Smooth muscle cell (in vitro differentiated cells): ENCODE results near the gene USP24. TPM values are rescaled to one million over a fixed set of nuclear protein-coding genes. Genes with fewer than 3 reads are reported as not detected.

Experiments used
- DNase-seq: peaks from one replicate; lab custom pipeline; 2025; ENCODE audit not compliant: unreplicated experiment; lab: John Stamatoyannopoulos, UW
- H2AFZ ChIP-seq: fragments of 200-600 bp; sonication (generic); 2 replicates; pipeline ENCODE4 v1.6.0; 2016; ENCODE audit warnings: antibody characterized with exemption, low read depth, mild to moderate bottlenecking
- H3F3A ChIP-seq: fragments of 200-600 bp; sonication (generic); 2 replicates; pipeline ENCODE4 v1.6.0; 2017; ENCODE audit warnings: antibody characterized with exemption, low read depth
- H3K27ac ChIP-seq: fragments of 200-600 bp; sonication (generic); 2 replicates; pipeline ENCODE4 v1.5.1; 2016; ENCODE audit warnings: low read depth, mild to moderate bottlenecking
- H3K27me3 ChIP-seq: fragments of 200-600 bp; sonication (generic); 2 replicates; pipeline ENCODE4 v1.6.1; 2016; ENCODE audit warnings: low read depth, mild to moderate bottlenecking
- H3K36me3 ChIP-seq: fragments of 200-600 bp; sonication (generic); 2 replicates; pipeline ENCODE4 v1.5.1; 2016; ENCODE audit warnings: low read depth
- H3K4me1 ChIP-seq: fragments of 200-600 bp; sonication (generic); 2 replicates; pipeline ENCODE4 v1.5.1; 2016; ENCODE audit warnings: low read depth
- H3K4me2 ChIP-seq: fragments of 200-600 bp; sonication (generic); 2 replicates; pipeline ENCODE4 v1.6.0; 2016; ENCODE audit warnings: mild to moderate bottlenecking
- H3K4me3 ChIP-seq: fragments of 200-600 bp; sonication (generic); 2 replicates; pipeline ENCODE4 v1.5.1; 2016; ENCODE audit warnings: mild to moderate bottlenecking
- H3K79me2 ChIP-seq: fragments of 200-600 bp; sonication (generic); 2 replicates; pipeline ENCODE4 v1.6.0; 2016; ENCODE audit warnings: low read depth, mild to moderate bottlenecking
- H3K9ac ChIP-seq: fragments of 200-600 bp; sonication (generic); 2 replicates; pipeline ENCODE4 v1.6.0; 2016; ENCODE audit warnings: low read depth
- H3K9me3 ChIP-seq: fragments of 200-600 bp; sonication (generic); replicated peaks from 2 replicates; pipeline ENCODE4 v1.5.1; 2016; ENCODE audit warnings: low read depth
- H4K20me1 ChIP-seq: fragments of 200-600 bp; sonication (generic); 2 replicates; pipeline ENCODE4 v1.6.0; 2016; ENCODE audit warnings: low read depth
- CTCF ChIP-seq: fragments of 200-600 bp; sonication (generic); IDR thresholded peaks from 2 replicates; pipeline ENCODE4 v1.5.1; 2017; ENCODE audit warnings: borderline replicate concordance, mild to moderate bottlenecking, antibody characterized with exemption; ENCODE audit not compliant: insufficient read depth, poor library complexity, severe bottlenecking
- WGBS: methylation state at CpG from one replicate; pipeline ENCODE4 v1.1.7; 2016; ENCODE audit warnings: low lambda C conversion rate; 5-methylcytosine and 5-hydroxymethylcytosine counted together
- polyA plus RNA-seq: library from polyadenylated mRNA; unstranded; fragments of >200 nt; fragmentation: Nextera tagmentation; extraction: Ambion mirVana; gene quantifications from 2 replicates; pipeline ENCODE4 v1.2.1, GENCODE V29; 2016
- total RNA-seq: library from RNA; depleted of rRNA; stranded (reverse); fragments of >200 nt; gene quantifications from 2 replicates; pipeline ENCODE4 v1.2.3, GENCODE V29; 2014

USP24 gene
- total and polyA plus RNA-seq, 2 experiments from 2014 or later, result 3.6 to 25.9 TPM

DNA sequence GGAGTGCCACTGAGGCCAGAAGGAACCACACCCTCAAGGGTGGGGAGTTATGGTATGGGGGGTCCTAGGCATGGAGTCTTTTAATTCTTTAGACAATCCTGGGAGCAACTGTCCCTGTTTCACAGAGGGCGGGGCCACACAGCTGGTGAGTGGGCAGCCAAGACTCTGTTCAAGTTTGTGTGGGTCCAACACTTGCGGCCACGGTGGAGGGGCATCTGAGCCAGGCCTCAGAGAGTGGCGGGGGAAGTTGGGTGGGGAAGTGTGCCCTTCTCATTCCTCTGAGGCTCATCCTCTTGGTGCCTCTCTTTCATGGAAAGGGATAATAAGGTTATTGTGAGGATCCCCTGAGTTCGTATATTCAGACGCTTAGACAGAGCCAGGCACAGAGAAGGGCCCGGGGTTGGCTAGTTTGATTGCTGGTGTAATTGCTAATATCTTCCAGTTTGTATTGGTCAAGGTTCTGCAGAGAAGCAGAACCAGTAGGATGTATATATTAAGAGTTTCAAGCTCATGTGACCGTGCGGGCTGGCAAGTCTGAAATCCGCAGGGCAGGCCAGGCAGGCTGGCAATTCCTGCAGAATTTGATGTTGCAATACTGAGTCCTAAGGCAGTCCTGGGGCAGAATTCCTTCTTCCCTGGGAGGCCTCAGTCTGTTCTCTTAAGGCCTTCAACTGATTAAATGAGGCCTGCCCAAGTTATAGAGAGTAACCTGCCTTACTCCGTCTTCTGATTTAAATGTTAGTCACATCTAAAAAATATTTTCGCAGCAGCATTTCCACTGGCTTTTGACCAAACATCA, 159.9 kb downstream of the USP24 start:
- H3K27me3 ChIP-seq, result no peaks in the 10 kb centered on the region
- H3K79me2 ChIP-seq, result no peaks in the 10 kb centered on the region
- no peaks in the 10 kb centered on the region for H3K4me1 ChIP-seq
- H3K4me2 ChIP-seq, result no peak overlapping the region
- WGBS, result 89% methylated on average over 12 of the region's 12 CpGs
- no peaks in the 10 kb centered on the region for H3K36me3 ChIP-seq
- no peak overlapping the region for H3K4me3 ChIP-seq
- no peak overlapping the region for H3K27ac ChIP-seq
- H4K20me1 ChIP-seq, result no peaks in the 10 kb centered on the region
- H3F3A ChIP-seq, result no peaks in the 10 kb centered on the region
- no peak for TF ChIP-seq CTCF
- no peak overlapping the region for H3K9ac ChIP-seq
- DNase-seq, result no peak
- no peak overlapping the region for H2AFZ ChIP-seq
- H3K9me3 ChIP-seq, result no peaks in the 10 kb centered on the region

DNA sequence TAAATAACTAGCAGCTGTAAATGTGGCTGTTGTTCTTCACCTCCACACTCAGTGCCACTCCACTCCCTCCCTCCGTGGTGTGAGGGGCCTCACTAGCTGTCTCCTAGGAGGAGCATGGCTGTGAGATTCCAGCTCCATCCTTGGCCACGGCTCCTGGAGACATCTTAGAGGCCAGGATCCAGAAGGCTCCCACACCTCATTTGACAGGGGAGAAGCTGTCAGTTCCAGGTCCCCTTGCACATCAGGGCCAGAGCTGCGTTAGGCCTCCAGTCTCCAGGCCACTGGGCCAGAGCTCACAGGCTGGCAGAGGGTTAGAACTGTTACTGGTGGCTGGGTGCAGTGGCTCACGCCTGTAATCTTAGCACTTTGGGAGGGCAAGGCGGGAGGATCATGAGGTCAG, 160.8 kb downstream of the USP24 start:
- H3K27ac ChIP-seq, result no peak overlapping the region

GRCh38 chr1:55053265-55053954, 161.8 kb downstream of the USP24 start:
- Histone ChIP-seq H3K27ac (no peak overlapping the region), H3K9me3 (no peaks in the 10 kb centered on the region), H3K36me3 (no peaks in the 10 kb centered on the region), H3F3A (no peaks in the 10 kb centered on the region), H3K4me1 (no peaks in the 10 kb centered on the region), H3K79me2 (no peaks in the 10 kb centered on the region), H3K4me2 (no peak overlapping the region), H2AFZ (no peak overlapping the region), H3K27me3 (no peaks in the 10 kb centered on the region), H3K4me3 (no peak overlapping the region), H4K20me1 (no peaks in the 10 kb centered on the region), H3K9ac (no peak overlapping the region)
- WGBS, result 77% methylated on average over 6 of the region's 7 CpGs
- no peak for TF ChIP-seq CTCF
- DNase-seq, result no peak

More for the DNA sequence above, 160.8 kb downstream of the USP24 start:
- Histone ChIP-seq H2AFZ (no peak overlapping the region), H3K9me3 (no peaks in the 10 kb centered on the region), H4K20me1 (no peaks in the 10 kb centered on the region), H3K4me3 (no peak overlapping the region), H3K4me2 (no peak overlapping the region), H3K79me2 (no peaks in the 10 kb centered on the region), H3K36me3 (no peaks in the 10 kb centered on the region), H3K9ac (no peak overlapping the region), H3K4me1 (no peaks in the 10 kb centered on the region), H3F3A (no peaks in the 10 kb centered on the region), H3K27me3 (no peaks in the 10 kb centered on the region)
- WGBS, result 95% methylated on average over 5 of the region's 5 CpGs
- no peak for DNase-seq
- no peak for TF ChIP-seq CTCF
